GM19023 (cell line): ENCODE measurements around the gene CDK14.

Source experiments
- ATAC-seq: cut with Tn5 transposase; IDR thresholded peaks from one replicate; pipeline ENCODE4 v1.9.1; 2021; ENCODE audit warnings: mild to moderate bottlenecking, moderate library complexity; ENCODE audit not compliant: unreplicated experiment

The CDK14 gene

DNA sequence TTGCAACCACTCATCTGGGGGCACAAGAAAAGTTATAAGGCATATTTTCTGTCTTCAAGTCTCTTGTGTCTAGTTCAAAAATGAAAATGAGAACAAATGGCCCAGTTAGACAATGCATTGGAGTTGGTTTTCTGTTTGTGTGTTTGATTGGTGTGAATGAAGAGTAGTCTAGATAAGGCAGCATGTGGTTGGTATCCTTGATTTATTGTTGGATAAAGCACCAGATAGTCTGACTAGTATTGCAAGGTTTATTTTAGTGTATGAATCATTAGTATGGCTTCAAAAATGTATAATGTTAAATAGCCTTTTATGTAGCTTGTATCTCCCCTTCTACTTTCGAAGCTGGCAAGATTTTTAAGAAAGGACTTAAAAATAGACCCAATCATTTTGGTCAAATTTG, 237.3 kb downstream of the CDK14 start:
- ATAC-seq: no peak

DNA sequence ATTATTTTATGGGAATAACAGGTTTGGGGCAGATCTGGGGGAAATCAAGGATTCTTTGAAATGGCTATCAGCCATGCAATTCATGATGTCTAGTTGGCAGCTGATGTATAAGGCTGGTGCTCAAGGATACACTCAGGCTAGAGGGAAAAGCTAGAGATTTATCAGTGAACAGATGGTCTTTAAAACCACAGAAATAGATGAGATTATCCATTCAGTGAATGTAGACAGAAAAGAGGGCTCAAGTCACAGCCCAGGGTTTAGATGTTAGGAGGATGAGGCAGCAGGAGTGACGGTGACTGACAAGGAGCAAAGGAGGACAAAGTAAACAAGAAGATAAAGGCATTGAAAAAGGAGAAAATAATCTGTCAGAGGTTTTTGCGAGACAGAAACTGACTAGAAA, 238.7 kb downstream of the CDK14 start:
- ATAC-seq: no peak

DNA sequence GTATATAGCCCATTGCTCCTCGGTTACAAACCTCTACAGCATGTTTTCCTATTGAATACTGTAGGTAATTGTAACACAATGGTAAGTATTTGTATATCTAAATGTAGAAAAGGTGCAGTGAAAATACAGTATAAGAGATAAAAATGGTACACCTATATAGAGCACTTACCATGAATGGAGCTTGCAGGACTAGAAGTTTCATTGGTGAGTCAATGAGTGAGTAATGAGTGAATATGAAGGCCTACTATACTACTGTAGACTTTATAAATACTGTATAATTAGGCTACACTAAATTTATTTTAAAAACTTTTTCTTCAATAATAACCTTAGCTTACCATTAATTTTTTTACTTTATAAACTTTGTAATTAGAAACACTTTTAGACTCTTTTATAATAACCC, 239.7 kb downstream of the CDK14 start:
- ATAC-seq: no peak

DNA sequence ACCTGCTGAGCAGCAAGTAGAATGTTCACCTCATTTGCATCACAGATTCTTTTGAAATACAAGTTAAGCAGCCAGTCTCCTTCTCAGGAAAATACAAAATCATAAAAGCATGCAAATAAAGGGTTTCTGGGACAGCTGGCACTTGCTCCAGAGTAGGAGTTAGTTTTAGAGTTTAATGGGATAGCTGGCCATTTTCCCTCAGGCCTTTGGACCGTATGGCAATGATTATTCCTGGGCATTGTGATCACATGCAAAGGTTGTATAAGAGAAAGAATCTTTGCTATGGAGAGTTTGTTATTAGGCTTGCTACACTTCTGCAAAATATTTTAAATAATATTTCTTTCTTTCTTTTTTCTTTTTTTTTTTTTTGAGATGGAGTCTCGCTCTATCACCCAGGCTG, 240.8 kb downstream of the CDK14 start:
- no peak for ATAC-seq

DNA sequence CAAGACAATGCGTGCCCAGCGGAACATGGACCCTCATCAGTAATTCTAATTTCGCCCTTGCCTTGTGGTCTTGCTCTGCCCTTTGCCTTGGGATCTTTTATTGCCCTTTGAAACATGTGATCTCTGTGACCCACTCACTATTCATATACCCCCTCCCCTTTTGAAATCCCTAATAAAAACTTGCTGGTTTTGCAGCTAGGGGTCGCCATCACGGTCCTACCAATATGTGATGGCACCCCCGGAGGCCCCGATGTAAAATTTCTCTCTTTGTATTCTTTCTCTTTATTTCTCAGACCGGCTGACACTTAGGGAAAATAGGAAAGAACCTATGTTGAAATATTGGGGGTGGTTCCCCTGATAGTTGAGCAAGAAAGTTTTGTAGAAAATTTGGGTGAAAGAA, 242.7 kb downstream of the CDK14 start:
- ATAC-seq: no peak

DNA sequence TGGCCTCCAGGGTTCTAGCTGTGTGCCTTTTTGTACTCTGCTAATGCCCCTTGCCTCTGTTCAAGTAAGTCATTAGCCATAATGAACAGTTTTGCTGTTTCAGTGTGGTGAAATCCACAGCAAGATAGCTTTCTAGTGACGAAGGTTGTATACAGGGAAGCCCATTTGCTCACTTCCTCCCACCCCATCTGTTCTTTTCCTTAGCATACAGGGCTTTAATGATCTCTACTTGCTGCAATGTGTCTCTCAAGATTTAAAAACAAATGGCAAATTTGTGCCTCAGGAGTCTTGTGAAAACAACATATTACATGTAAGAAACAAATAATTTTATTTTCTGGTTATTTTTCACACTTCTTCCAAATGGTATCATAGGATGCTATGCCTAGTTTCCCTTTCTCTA, 243.2 kb downstream of the CDK14 start:
- ATAC-seq: no peak

DNA sequence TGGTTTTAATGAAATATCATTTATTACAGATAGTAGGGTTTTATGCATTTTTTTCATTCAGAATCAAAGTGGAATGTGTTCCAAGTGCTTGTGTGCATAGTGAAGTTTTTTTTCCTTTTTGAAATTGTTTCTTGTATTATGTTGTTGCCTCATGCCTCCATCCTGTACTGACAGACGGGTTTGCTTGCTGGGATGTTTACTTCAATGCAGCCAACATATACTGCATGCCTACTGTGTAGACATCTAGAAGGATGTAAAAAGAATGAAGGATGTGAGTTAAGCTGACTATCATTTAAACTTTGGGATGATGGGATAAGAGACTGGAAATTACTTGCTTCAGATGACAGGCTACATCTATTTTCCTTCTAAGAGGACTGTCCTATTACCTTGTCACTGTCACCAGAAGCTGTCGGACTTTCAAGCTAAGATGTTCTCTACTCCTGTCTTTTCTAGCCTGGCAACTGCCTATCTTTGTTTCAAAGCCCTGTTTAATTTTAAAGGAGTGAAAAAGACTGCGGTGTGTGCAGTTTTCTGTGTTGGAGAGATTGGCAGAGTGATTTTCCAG, 243.7 kb downstream of the CDK14 start:
- ATAC-seq: no peak

DNA sequence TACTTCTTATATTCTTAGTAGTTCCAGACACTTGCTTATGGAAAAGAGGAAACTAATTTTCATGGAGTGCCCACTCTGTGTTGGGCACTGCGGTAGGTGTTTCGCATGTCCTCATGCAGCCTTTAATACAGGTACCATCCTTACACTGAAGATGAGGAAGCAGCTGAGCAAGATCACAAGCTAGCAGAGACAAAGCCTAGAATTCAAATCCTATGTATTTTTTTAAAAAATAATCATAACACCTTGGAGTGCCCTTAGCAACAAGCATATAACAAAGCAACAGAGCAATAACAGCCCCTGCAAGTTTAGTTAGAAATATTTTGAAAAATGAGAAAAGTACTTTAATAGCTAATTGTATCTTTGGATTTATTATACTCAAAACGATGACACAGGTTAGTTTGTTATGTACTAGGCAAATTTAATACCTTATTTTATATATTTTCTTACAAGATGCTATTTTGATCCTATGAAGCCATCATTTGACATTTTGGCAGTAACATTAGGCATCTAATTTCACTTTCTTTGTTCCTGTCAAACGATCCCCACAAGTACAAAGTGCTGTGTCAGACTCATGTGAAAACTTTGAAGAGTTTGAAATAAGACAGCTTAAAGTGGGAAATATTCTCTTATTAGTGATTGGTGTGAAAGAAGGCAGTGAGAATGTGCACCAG, 245.8 kb downstream of the CDK14 start:
- no peak for ATAC-seq

DNA sequence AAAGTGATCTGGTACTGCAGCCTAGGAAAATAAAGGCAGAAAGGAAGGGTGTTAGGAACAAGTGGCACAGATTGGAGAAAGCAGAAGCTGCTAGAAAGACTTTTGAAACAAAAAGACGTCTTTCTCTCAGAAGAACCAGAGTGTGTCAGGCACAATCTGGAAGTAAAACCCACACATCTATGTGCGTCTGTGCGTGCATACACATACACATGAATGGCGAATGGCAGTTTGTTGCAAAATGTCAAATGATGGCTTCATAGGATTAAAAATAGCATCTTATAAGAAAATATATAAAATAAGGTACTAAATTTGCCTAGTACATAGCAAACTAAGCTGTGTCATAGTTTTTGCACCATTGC, 246.3 kb downstream of the CDK14 start:
- ATAC-seq: no peak

DNA sequence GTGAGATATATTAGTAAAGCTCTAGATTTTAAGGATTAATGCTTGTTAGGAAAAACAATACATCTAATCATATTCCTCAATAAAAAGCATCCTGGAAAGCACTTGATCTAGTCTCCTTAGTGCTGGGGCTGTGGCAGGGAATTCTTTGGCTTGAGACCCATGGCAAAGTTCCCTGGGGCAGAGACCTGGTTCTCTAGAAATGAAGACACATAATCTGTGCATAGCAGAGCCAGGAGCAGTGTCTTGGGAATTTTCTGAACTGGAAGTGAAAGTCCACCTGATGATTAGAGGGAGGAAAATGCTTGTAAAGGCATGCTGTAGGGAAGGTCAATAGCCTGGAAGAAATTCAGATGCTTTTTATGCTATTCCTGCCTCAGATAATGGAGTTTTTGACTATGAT, 247.4 kb downstream of the CDK14 start:
- ATAC-seq: no peak

DNA sequence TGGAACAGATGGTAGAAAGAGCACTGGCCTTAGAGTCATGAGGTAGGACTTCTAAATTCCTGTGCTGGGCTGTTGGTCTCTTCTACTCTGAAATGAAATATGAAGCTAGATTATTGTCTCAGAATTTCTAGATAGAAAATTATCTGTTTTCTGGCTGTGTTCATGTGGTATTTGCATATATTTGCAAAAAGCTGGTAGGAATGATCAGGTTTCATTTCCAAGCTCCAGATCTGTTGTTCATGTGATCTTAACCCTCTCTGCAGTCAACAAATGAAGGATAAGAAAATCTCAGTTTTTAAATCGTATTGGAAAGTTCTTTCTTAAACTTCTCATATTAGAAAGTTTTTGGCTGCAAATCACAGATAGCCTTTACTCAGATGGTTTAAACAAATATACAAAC, 248.3 kb downstream of the CDK14 start:
- no peak for ATAC-seq

DNA sequence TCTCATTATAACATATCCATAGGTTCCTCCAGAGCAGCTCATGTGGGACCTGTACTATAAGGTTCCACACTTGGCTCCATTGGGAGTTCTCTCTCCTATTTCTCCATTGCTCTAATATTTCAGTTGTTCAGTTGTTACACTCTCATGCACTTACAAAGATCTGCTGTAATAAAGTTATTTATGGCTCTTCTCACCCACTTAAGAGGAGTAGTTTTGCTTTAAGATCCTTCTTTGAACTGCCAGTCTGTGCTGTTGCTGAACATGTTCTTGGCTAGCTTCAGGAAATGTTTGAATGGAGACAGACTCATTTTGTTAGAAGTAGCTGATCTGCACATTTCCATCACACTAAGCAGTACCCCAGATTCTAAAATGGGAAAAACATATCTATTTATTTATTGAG, 250.1 kb downstream of the CDK14 start:
- ATAC-seq: no peak

DNA sequence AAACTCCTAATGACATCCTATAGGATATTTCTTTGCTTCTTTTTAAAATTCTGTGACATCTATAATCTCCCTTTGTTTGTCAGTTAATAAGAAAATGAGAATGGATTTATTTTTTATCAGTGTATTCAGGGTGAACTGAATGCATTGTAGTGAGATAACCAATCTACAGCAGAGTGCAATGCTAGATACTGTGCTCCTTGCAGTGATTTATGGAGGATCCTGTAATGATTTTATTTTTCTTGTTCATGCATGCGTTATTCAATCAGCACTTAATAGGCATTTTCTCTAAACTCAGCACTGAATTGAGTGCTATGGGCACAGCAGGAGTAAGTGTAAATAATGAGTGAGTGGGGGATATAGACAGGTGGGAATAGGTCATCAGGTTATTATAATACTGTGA, 253.9 kb downstream of the CDK14 start:
- no peak for ATAC-seq

DNA sequence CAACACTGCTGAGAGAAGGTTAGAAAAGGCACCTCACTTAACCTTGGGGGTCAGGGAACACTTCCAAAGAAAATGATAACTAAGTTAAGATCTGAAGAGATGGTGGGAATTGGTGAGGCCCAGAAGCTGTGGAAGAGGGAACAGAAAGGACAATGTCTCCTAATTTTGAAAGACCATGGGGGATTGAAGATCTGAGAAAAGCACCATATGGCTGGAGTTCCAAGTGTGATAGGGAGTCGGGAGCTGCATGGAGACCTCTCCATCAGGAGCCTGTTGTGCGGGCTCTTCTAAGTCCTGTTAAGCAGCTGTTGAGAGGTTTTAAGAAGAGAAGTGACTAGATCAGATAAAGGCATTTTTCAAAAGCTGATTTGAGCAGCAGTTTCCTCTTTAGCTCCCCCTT, 254.3 kb downstream of the CDK14 start:
- ATAC-seq: no peak

DNA sequence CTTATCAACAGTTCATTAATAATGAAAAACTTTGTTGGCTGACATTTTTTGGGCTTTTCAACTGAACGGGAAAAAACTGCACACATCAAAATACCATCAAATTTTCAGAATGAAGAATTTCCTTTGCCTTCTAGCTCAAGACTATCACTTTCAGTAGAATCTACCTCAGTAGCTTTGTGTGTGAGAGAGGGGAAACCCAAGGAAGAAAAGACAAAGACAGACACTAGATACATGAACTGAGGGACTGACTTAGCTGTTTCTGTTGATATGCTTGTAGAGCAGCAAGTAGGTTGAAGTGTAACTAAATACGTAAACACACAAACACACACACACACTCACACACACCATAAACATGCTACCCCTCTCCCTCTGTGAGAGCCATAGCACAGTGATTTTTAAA, 257.1 kb downstream of the CDK14 start:
- peak; percentile 38 for ATAC-seq

DNA sequence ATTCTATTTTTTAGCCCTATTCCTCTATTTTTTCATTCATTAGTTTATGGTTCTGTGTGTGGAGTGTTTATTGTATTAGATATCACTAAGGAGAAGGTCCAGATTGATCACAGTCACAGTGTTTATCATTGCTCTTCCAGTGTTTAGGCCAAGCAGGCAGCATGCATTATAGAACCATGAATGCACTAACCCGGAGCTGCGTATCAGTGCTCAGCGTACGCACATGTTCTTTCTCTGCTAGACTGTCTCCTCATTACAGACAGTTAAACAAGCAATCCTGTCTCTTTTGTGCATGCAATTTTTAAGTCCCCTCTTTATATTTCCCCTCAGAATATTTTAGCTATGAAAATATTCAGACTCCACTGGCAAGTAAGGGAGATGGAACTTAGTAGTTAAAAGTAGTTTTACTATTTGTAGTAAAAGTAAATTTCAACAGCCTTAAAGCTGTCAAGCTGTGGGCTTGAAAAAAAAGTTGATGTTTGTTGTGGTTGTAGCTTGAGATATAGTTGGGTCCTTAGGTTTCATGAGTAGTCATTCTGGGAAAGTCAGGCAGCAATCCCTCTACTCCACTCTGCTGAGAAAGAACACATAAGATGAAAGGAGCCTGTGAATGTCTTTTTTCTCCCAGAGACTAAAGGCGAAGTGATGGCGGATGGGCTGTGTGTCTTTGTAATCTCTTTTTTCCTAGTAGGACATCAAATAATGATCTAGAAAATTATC, 260.4 kb downstream of the CDK14 start:
- ATAC-seq: no peak

DNA sequence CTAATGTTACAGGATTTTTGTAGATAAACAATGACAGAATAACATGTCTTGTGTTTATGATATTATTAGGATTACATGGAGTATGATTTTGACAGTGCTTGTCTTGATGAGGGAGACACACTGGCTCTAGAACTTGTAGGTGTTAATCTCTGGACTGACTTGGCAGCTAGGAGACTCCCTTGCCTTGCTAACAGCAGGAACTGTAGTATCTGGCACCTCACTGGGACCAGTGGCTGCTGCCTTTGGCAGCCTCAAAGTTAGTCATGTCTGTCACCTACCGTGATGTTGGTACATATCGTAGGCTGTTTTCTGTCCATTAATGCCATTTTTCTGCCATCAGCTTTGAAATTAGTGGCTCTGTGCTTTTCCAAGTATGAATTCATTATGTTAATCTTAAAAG, 261.5 kb downstream of the CDK14 start:
- no peak for ATAC-seq

DNA sequence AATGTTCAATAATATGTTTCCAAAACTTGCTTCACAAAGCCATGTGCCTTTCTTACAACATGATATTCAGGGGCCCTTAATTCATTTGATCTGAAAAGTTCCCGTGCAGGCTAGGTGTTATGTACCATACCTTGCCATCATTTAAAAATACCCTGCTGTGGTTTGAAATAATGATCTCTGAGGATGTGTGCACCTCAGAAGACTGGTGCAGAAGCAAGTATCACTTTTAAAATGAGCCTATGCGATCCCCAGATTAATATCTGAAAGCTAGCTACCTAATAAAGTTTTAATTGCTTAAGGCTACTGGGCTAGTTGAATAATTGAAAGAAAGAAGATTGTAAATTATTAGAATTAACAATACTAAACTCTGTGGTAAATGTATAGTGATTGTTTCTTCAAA, 262.4 kb downstream of the CDK14 start:
- no peak for ATAC-seq

DNA sequence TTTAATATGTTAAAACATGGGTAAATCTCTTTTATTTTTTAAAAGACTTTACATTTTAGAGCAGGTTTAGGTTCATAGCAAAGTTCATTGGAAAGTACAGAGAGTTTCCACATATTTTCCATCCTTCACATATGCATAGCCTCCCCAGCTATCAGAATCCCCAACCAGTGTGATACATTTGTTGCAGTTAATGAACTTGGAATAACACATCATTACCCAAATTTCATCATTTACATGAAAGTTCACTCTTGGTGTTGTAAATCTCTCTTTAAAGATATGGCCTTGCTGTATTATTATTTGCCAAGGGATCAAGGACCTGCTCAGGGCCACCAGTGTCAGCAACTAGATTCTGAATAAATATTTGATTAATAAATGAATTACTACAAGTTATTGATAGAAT, 263.4 kb downstream of the CDK14 start:
- ATAC-seq: no peak

DNA sequence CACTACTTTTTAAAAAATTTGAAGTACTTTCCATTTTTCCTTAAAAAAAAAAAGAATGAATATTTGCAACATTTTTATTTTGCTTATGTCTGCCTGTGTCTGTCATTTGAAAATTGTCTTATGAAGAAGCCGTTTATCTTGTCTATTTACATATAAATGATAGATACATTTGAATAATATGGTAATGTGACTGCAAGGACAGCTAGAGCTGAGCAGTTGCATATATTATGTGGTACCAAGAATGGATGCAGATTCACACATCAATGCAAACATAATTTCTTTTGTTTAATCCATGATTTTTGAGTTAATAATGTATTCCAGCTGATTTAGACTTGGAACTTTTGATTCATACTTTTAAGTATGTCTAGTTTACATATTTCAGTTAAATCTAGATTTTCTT, 268.0 kb downstream of the CDK14 start:
- no peak for ATAC-seq

DNA sequence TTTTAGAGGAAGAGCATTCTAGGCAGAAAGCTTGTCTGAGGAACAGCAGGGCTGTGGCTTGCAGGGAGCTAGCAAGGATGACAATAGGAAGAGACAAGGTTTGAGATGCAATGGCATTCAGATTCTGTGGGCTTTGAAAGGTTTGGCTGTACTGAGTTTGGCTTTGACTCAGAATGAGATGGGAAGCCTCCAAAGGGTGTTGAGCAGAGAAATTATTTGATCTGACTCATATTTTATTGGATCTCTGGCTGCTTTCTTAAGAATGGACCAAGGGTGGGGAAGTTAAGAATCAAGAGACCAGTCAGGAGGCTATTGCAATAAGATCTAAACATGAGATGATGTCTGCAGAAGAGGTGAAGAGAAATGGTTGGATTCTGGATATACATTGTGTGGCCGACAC, 273.2 kb downstream of the CDK14 start:
- ATAC-seq: no peak

DNA sequence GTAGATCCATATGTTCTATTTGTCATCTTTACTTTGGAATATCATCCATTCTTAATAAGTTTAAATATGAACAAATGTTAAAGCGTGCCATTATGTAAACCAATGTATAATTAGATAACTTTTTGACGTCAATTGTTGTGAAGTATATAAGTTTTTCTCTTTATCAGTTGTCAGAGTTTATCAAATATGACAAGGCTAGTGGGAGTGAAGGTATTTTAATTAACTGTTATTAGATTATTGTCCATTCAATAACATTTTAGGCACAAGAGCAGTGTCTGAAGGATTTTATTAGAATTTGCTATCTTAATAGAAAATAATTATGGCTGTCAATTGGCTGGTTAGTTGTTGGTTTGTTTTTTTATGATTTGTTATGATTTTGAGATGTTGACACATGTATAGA, 280.6 kb downstream of the CDK14 start:
- ATAC-seq: no peak

DNA sequence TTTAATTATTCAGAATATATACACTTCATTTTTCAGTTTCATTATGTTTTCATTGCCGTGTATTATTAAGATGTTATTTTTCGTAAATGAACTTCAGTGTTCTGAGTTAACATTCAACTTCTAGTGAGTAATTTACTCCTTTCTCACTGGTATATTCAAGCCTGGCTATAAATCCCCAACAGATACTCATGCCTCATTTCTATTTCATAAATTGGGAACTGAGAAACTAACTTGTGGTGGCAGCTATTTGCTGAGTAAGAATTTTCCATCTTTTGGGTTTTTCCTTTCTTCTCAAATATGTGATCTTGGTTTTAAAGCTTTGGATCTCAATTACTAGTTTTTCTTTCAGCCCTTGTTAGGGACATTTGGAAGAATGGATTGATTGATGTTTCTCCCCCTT, 281.1 kb downstream of the CDK14 start:
- no peak for ATAC-seq
